MCF 10A (cell line): ENCODE data around the gene CCDC28A. TPM values are rescaled to one million over a fixed set of nuclear protein-coding genes. Genes with fewer than 3 reads are reported as not detected.

Experiments used
- BruUV-seq: library from RNA; stranded (reverse); fragments of 400-500 nt; replicated peaks from 2 replicates; lab custom pipeline; 2021; lab: Mats Ljungman, UMichigan
- CTCF ChIA-PET: fragments of 300-600 bp; sonication (Branson Sonifier 250); formaldehyde crosslinking; extraction: SDS; loops from one replicate; lab custom pipeline; 2021; ENCODE audit warnings: antibody characterized with exemption, inconsistent platforms; lab: Yijun Ruan, JAX
- POLR2A ChIA-PET: fragments of 300-600, 350-650 bp; sonication (Branson Sonifier 250); formaldehyde crosslinking; extraction: SDS; loops from one replicate; lab custom pipeline; 2020; ENCODE audit warnings: antibody characterized with exemption, inconsistent platforms; lab: Yijun Ruan, JAX
- DNase-seq: peaks from one replicate; pipeline ENCODE4 v3.0.0-alpha.2; 2018; ENCODE audit not compliant: unreplicated experiment
- H3K27ac Mint-ChIP-seq: one replicate; pipeline ENCODE4 v1.8.0; 2022; ENCODE audit warnings: mild to moderate bottlenecking, low read depth, mixed read lengths; ENCODE audit not compliant: unreplicated experiment
- H3K27me3 Mint-ChIP-seq: one replicate; pipeline ENCODE4 v1.8.0; 2022; ENCODE audit warnings: mixed read lengths; ENCODE audit not compliant: insufficient read depth, unreplicated experiment
- H3K36me3 Mint-ChIP-seq: one replicate; pipeline ENCODE4 v1.8.0; 2022; ENCODE audit warnings: mild to moderate bottlenecking, moderate library complexity, mixed read lengths; ENCODE audit not compliant: insufficient read depth, unreplicated experiment
- H3K4me1 Mint-ChIP-seq: one replicate; pipeline ENCODE4 v1.8.0; 2022; ENCODE audit warnings: mixed read lengths; ENCODE audit not compliant: insufficient read depth, unreplicated experiment
- H3K4me3 Mint-ChIP-seq: one replicate; pipeline ENCODE4 v1.8.0; 2022; ENCODE audit warnings: mild to moderate bottlenecking, moderate library complexity, mixed read lengths; ENCODE audit not compliant: unreplicated experiment
- H3K9me3 Mint-ChIP-seq: one replicate; pipeline ENCODE4 v1.8.0; 2022; ENCODE audit warnings: mixed read lengths; ENCODE audit not compliant: unreplicated experiment
- CTCF ChIP-seq: fragments of 200-600 bp; IDR thresholded peaks from one replicate; pipeline ENCODE4 v1.8.0; 2022; ENCODE audit warnings: antibody characterized with exemption, mild to moderate bottlenecking; ENCODE audit not compliant: unreplicated experiment
- intact Hi-C: fragments of 100-400 bp; cut with micrococcal nuclease; formaldehyde crosslinking; loops from 2 replicates; pipeline ENCODE4 v1.14.1; 2022
- total RNA-seq: library from RNA; stranded (reverse); gene quantifications from 2 replicates; pipeline ENCODE4 v1.2.3, GENCODE V29; 2022

The CCDC28A gene
- total RNA-seq, 1 experiment from 2014 or later: 15.8 TPM

DNA sequence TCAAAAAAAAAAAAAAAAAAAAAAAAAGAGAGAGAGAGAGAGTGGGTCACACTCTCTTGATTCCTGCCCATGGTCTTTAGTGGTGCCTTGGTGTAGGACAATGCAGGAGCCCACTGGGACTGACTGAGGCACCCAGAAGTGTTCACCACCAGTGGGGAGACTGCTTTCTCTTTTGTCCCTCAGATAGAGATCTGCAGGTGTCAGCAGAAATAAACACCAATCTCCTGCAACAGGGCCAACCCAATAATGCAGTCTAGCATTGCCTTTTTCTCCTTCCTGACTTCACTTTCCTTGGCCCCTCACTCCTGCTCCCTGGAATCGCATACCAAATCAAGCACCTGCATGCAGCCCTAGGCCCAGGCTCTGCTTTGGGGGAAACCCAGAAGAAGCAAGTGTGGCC lies 39.0 kb upstream of the CCDC28A start:
- H3K36me3 Mint-ChIP-seq: no peaks in the 10 kb centered on the region

DNA sequence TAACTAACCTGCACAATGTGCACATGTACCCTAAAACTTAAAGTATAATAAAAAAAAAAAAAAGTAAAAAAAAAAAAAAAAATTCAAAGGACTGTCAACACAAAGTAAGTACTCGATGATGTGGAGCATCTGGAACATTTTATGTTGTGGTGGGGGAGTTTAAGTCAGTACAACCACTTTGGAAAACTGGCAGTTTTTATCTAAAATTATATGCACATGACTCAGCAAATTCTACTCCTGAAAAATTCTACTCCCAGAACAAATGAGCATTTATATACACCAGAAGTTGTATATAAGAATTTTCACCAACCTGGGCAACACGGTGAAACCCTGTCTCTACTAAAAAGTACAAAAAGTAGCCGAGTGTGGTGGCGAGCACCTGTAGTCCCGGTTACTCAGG lies 36.9 kb upstream of the CCDC28A start:
- Mint-ChIP-seq H3K4me1 (no peaks in the 10 kb centered on the region), H3K27ac (no peak overlapping the region), H3K9me3 (no peaks in the 10 kb centered on the region), H3K36me3 (no peaks in the 10 kb centered on the region), H3K4me3 (no peak overlapping the region), H3K27me3 (no peaks in the 10 kb centered on the region)
- TF ChIP-seq CTCF: no peak
- ChIA-PET POLR2A (no interaction called here), CTCF (interaction anchor here (1.5 kb wide), 1 partner anchor 10 kb away, joined by 3 read pairs; no protein-coding TSS in a partner anchor)
- DNase-seq: no peak
- no TSS peak for BruUV-seq
- intact Hi-C loops: no loop called here

More for the DNA sequence above, 39.0 kb upstream of the CCDC28A start:
- POLR2A ChIA-PET: no interaction called here
- Mint-ChIP-seq H3K27ac (no peak overlapping the region), H3K9me3 (no peaks in the 10 kb centered on the region), H3K27me3 (no peaks in the 10 kb centered on the region), H3K4me3 (no peak overlapping the region), H3K4me1 (no peaks in the 10 kb centered on the region)
- TF ChIP-seq CTCF: no peak
- BruUV-seq: no TSS peak
- DNase-seq: no peak
- CTCF ChIA-PET: interaction anchor here (1.6 kb wide), 1 partner anchor 32 kb away, joined by 3 read pairs; no protein-coding TSS in a partner anchor
- intact Hi-C loops: no loop called here

GRCh38 chr6:138752017-138752416 lies 21.6 kb upstream of the CCDC28A start:
- DNase-seq: no peak
- TF ChIP-seq CTCF: no peak
- H3K9me3 Mint-ChIP-seq: no peaks in the 10 kb centered on the region
- CTCF ChIA-PET: no interaction called here
- no peaks in the 10 kb centered on the region for H3K36me3 Mint-ChIP-seq
- no peaks in the 10 kb centered on the region for H3K27me3 Mint-ChIP-seq
- H3K27ac Mint-ChIP-seq: no peak overlapping the region
- intact Hi-C loops: no loop called here
- BruUV-seq: no TSS peak
- no peak overlapping the region for H3K4me3 Mint-ChIP-seq
- no peaks in the 10 kb centered on the region for H3K4me1 Mint-ChIP-seq
- POLR2A ChIA-PET: no interaction called here

- ChIA-PET CTCF (no interaction called here), POLR2A (interaction anchor here (0.6 kb wide), 2 partner anchors 153 to 711 kb away, joined by 3 read pairs; no protein-coding TSS in a partner anchor)
- intact Hi-C loops: no loop called here
- TF ChIP-seq CTCF: no peak
- no peaks in the 10 kb centered on the region for H3K4me1 Mint-ChIP-seq
- BruUV-seq: no TSS peak
- no peaks in the 10 kb centered on the region for H3K36me3 Mint-ChIP-seq
- H3K9me3 Mint-ChIP-seq: no peaks in the 10 kb centered on the region
- no peak overlapping the region for H3K27ac Mint-ChIP-seq
- no peak overlapping the region for H3K4me3 Mint-ChIP-seq
- H3K27me3 Mint-ChIP-seq: no peaks in the 10 kb centered on the region
- DNase-seq: no peak
These were observed 16.4 kb upstream of the CCDC28A start for GRCh38 chr6:138757136-138757535.
